NCI-H226 (cell line): Measurements from ENCODE around the gene RAVER2.

Source experiments
- DNase-seq: peaks from one replicate; pipeline ENCODE4 v3.0.0-alpha.2; 2015

The RAVER2 gene

DNA sequence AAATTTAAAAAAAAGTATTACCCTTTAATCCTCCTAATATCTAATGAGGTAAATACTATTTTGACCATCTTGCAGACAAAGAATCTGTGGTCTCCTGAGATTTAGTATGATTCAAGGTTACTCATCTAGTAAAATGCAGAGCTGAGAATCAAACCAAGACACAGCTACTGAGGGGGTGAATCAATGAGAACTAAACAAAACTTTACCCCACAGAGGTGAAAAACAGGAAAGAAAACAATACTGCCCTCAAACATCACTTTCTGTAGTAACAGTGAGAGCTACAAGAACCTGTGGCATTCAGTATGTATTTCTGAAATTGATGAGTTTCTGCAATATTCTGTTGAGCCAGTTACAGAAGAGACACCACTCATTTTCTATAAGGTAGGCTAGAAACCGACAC is 136.4 kb downstream of the RAVER2 start:
- no peak for DNase-seq
